ENCODE measurements around the gene GLB1L3. TPM values are rescaled to one million over a fixed set of nuclear protein-coding genes. Genes with fewer than 3 reads are reported as not detected.
"Not testable (repeated sequence)": the region's sequence is repeated elsewhere in the genome, so short reads cannot be mapped to it uniquely, and the experiment has no call there.

GLB1L3 gene
- total RNA-seq, 1 donor from 2014 or later, result not detected

DNA sequence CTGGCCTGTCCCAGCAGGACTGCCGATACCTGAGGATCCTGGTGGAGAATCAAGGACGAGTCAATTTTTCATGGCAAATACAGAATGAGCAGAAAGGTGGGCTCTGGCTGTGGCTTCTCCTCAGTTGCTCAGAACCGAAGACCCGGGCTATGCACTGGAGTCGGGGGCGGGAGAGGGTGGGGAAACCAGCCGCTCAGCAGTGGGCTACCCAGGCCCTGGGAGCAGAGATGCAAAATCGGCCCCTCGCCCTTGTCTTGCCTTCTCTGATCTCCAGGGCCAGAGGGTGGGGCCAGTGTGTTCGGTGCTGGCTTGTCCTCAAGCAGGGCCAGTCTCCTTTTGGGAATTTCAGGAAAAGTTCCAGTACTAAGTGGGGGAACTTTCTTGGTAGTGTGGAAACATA lies 37.2 kb downstream of the GLB1L3 start:
- Histone ChIP-seq H3K9me3 (replicated peaks) (peaks cover 22% of the 10 kb centered on the region), H3K27me3 (ENCODE audit: low read depth) (peaks cover 23% of the 10 kb centered on the region), H3K4me3 (no peak overlapping the region), H3K27ac (replicated peaks) (no peak overlapping the region), H3K36me3 (no peaks in the 10 kb centered on the region), H3K4me1 (no peaks in the 10 kb centered on the region)
- intact Hi-C loops (cut with micrococcal nuclease), result no loop called here
- TF ChIP-seq, protein P1, sequence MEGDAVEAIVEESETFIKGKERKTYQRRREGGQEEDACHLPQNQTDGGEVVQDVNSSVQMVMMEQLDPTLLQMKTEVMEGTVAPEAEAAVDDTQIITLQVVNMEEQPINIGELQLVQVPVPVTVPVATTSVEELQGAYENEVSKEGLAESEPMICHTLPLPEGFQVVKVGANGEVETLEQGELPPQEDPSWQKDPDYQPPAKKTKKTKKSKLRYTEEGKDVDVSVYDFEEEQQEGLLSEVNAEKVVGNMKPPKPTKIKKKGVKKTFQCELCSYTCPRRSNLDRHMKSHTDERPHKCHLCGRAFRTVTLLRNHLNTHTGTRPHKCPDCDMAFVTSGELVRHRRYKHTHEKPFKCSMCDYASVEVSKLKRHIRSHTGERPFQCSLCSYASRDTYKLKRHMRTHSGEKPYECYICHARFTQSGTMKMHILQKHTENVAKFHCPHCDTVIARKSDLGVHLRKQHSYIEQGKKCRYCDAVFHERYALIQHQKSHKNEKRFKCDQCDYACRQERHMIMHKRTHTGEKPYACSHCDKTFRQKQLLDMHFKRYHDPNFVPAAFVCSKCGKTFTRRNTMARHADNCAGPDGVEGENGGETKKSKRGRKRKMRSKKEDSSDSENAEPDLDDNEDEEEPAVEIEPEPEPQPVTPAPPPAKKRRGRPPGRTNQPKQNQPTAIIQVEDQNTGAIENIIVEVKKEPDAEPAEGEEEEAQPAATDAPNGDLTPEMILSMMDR (IDR thresholded peaks at IDR 0.05; ENCODE audit: borderline replicate concordance), result no peak
- no peak for DNase-seq

DNA sequence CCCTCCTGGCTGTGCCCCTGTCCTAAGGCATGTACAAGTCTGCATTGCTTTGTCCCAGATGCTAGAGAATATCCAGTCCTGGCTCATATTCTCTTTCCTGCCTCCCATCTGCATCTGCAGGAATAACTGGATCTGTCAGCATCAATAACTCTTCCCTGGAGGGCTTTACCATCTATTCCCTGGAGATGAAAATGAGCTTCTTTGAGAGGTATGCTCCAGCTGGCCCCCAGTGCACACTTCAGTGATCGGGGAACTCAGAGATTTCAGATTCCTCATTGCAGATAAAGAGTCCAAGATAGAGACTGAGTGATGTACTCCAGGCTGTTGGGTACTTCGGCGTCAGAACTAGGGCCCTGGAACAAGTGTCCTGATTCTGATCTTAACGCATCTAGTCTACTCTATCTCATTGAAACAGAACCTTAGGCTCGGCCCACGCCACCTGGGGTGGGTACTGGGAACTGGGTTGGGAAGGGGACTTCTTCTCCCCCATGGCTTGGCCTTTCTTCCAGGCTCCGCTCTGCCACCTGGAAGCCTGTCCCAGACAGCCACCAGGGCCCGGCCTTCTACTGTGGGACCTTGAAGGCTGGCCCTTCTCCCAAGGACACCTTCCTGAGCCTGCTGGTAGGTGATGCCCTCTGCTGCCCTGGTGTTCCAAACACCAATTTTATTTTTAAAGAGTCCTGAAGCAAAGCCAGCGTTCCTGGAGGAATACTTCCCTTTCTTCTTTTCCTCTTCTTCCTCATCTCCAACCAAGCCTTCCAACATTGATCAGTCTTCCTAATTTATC lies 37.8 kb downstream of the GLB1L3 start:
- no peak overlapping the region for H3K4me3 ChIP-seq
- no peaks in the 10 kb centered on the region for H3K36me3 ChIP-seq
- H3K4me1 ChIP-seq, result no peaks in the 10 kb centered on the region
- peaks cover 22% of the 10 kb centered on the region for H3K9me3 ChIP-seq (replicated peaks)
- TF ChIP-seq, protein P1 (IDR thresholded peaks at IDR 0.05; ENCODE audit: borderline replicate concordance), result peak; percentile 12
- intact Hi-C loops (cut with micrococcal nuclease), result no loop called here
- peaks cover 23% of the 10 kb centered on the region for H3K27me3 ChIP-seq (ENCODE audit: low read depth)
- DNase-seq, result no peak
- no peak overlapping the region for H3K27ac ChIP-seq (replicated peaks)

DNA sequence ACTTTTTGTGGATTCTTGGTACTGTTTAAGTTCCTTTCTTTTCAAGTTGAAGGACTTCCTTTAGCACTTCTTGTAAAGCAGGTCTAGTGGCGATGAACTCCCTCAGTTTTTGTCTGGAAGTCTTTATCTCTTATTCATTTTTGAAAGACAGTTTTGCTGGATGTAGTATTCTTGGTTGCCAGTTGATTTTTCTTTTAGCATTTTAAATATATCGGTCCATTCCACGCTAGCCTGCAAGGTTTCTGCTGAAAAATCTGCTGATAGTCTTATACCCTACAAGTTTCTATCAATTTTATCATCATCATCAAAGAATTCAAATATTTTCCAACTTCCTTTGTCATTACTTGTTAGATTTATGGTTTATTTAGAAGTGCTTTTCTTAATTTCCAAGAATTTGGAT lies 40.9 kb downstream of the GLB1L3 start:
- no peak for DNase-seq
- Histone ChIP-seq H3K27me3 (ENCODE audit: low read depth) (peaks cover 10% of the 10 kb centered on the region), H3K27ac (replicated peaks) (no peak overlapping the region), H3K4me3 (no peak overlapping the region), H3K36me3 (no peaks in the 10 kb centered on the region), H3K9me3 (replicated peaks) (peaks cover 38% of the 10 kb centered on the region), H3K4me1 (no peaks in the 10 kb centered on the region)
- intact Hi-C loops (cut with micrococcal nuclease), result no loop called here
- TF ChIP-seq, protein P1 (IDR thresholded peaks at IDR 0.05; ENCODE audit: borderline replicate concordance), result no peak

DNA sequence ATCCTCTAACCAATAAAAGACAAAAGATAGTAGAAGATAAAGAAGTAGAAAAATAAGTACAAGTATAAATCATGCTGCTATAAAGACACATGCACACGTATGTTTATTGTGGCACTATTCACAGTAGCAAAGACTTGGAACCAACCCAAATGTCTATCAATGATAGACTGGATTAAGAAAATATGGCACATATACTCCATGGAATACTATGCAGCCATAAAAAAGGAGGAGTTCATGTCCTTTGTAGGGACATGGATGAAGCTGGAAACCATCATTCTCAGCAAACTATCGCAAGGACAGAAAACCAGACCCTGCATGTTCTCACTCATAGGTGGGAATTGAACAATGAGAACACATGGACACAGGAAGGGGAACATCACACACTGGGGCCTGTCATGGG lies 45.2 kb downstream of the GLB1L3 start:
- H3K27ac ChIP-seq (replicated peaks); intact Hi-C loops (cut with micrococcal nuclease); H3K4me3 ChIP-seq; H3K4me1 ChIP-seq; H3K36me3 ChIP-seq; DNase-seq: not testable (repeated sequence)
- H3K9me3 ChIP-seq (replicated peaks), result peaks cover 36% of the 10 kb centered on the region
- peaks cover 16% of the 10 kb centered on the region for H3K27me3 ChIP-seq (ENCODE audit: low read depth)

DNA sequence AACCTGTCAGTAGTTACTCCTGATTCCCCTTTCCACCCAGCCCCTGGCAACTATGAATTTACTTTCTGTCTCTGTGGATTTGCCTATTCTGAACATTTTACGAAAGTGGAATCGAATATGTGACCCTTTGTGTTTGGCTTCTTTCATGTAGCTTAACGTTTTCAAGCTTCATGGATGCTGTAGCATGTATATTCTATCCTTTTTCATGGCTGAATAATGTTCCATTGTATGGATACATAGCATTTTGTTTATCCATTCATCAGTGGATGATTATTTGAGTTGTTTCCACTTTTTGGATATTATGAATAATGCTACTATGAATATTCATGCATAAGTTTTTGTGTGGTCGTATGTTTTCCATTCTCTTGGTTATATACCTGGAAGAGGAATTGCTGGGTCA lies 46.4 kb downstream of the GLB1L3 start:
- Histone ChIP-seq H3K4me3 (no peak overlapping the region), H3K36me3 (no peaks in the 10 kb centered on the region), H3K27ac (replicated peaks) (no peak overlapping the region), H3K9me3 (replicated peaks) (peaks cover 24% of the 10 kb centered on the region), H3K27me3 (ENCODE audit: low read depth) (peaks cover 27% of the 10 kb centered on the region), H3K4me1 (no peaks in the 10 kb centered on the region)
- intact Hi-C loops (cut with micrococcal nuclease), result no loop called here
- TF ChIP-seq, protein P1 (IDR thresholded peaks at IDR 0.05; ENCODE audit: borderline replicate concordance), result no peak
- no peak for DNase-seq

DNA sequence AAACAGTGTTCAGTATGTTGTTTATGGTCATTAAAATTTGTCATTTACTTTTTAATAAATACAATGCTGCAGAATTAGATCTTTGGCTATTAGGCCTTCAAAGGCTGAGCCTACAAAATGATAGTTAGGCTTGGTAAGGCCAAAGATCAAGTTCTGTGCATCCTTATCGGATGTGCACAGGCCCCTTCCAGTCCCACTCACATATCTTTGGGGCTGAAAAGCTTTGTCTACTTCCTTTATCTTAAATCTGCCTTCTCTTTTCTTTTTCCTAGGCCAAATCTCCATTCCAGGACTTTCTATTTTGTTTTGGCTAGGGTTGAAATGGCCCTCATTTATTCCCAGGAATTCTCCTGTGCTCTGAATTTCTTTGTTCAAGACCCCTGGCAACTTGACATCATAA lies 52.3 kb downstream of the GLB1L3 start:
- H3K4me1 ChIP-seq, result peaks cover 19% of the 10 kb centered on the region
- no peak for DNase-seq
- intact Hi-C loops (cut with micrococcal nuclease), result no loop called here
- H3K4me3 ChIP-seq, result no peak overlapping the region
- H3K36me3 ChIP-seq, result no peaks in the 10 kb centered on the region
- TF ChIP-seq, protein P1 (IDR thresholded peaks at IDR 0.05; ENCODE audit: borderline replicate concordance), result no peak
- H3K27ac ChIP-seq (replicated peaks), result no peak overlapping the region
- H3K9me3 ChIP-seq (replicated peaks), result no peaks in the 10 kb centered on the region
- H3K27me3 ChIP-seq (ENCODE audit: low read depth), result peaks cover 74% of the 10 kb centered on the region

All from left ventricle myocardium inferior (tissue), 1 donor.